Measurements from ENCODE around the gene TENM4. TPM values are rescaled to one million over a fixed set of nuclear protein-coding genes. Genes with fewer than 3 reads are reported as not detected.

TENM4 gene
- total RNA-seq, 4 donors from 2014 or later, result 7.7 to 39.3 (median 16.1) TPM

DNA sequence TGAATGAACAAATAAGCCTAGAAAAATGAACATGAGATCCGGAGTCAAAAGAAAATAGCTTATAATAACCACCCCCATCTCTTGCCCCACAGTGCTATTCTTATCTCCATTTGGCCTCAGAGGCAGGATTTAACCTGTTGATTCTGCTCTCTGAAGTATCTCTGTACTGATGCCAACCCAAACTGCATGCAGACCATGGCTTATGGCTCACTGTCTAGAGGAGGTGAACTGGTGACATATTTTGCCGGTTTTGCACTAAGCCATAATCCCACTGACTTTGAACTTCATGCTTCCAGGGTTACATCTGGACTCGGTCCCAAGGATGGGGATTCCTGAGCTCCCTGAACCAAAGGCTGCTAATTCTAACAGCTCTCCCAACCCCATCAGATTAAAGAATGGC is 397.1 kb downstream of the TENM4 start:
- Histone ChIP-seq H3K4me1 (peaks cover 6 to 46% (median 14%) of the 10 kb centered on the region in 3 donors), H3K9me3 (no peaks in the 10 kb centered on the region), H3K36me3 (no peaks in the 10 kb centered on the region), H3K4me3 (no peak overlapping the region), H3K27me3 (no peaks in the 10 kb centered on the region), H3K27ac (no peak overlapping the region)
- intact Hi-C loops (cut with DNase I), result no loop called here
- no peak for DNase-seq
- TF ChIP-seq POLR2A (IDR thresholded peaks at IDR 0.05) (no peak), CTCF (IDR thresholded peaks at IDR 0.05) (no peak)
- 27 to 38% methylated on average over 3 of the region's 3 CpGs for WGBS, 2 donors

GRCh38 chr11:79042824-79043223 is 398.0 kb downstream of the TENM4 start:
- H3K27me3 ChIP-seq, result no peaks in the 10 kb centered on the region
- TF ChIP-seq POLR2A (IDR thresholded peaks at IDR 0.05) (no peak), CTCF (IDR thresholded peaks at IDR 0.05) (no peak)
- no peaks in the 10 kb centered on the region for H3K36me3 ChIP-seq
- DNase-seq, result no peak
- intact Hi-C loops (cut with DNase I), result no loop called here
- H3K27ac ChIP-seq, result no peak overlapping the region
- 50 to 78% methylated on average over 2 of the region's 2 CpGs for WGBS, 2 donors
- H3K4me3 ChIP-seq, result no peak overlapping the region
- H3K9me3 ChIP-seq, result no peaks in the 10 kb centered on the region
- H3K4me1 ChIP-seq, result peaks cover 6 to 46% (median 14%) of the 10 kb centered on the region in 3 donors

GRCh38 chr11:79040348-79040747 is 400.5 kb downstream of the TENM4 start:
- no peak for TF ChIP-seq POLR2A (IDR thresholded peaks at IDR 0.05)
- no peak for TF ChIP-seq CTCF (IDR thresholded peaks at IDR 0.05)
- no peak overlapping the region for H3K27ac ChIP-seq
- intact Hi-C loops (cut with DNase I), result no loop called here
- WGBS, 2 donors, result 25 to 50% methylated on average over 1 of the region's 1 CpG
- H3K4me3 ChIP-seq, result no peak overlapping the region
- no peaks in the 10 kb centered on the region for H3K27me3 ChIP-seq
- DNase-seq, result no peak
- no peaks in the 10 kb centered on the region for H3K36me3 ChIP-seq
- H3K4me1 ChIP-seq, result peaks cover 6 to 32% (median 9%) of the 10 kb centered on the region in 3 donors
- no peaks in the 10 kb centered on the region for H3K9me3 ChIP-seq

GRCh38 chr11:79039122-79039521 is 401.7 kb downstream of the TENM4 start:
- no peaks in the 10 kb centered on the region for H3K36me3 ChIP-seq
- 100% methylated on average over 1 of the region's 2 CpGs; no CpG with 5 or more reads in 1 of the 2 donors for WGBS, 2 donors
- H3K4me3 ChIP-seq, result no peak overlapping the region
- H3K4me1 ChIP-seq, result peaks cover 3 to 20% (median 7%) of the 10 kb centered on the region in 3 donors
- intact Hi-C loops (cut with DNase I), result no loop called here
- no peaks in the 10 kb centered on the region for H3K27me3 ChIP-seq
- TF ChIP-seq CTCF (IDR thresholded peaks at IDR 0.05) (no peak), POLR2A (IDR thresholded peaks at IDR 0.05) (no peak)
- H3K9me3 ChIP-seq, result no peaks in the 10 kb centered on the region
- no peak for DNase-seq
- no peak overlapping the region for H3K27ac ChIP-seq

- Histone ChIP-seq H3K27ac (no peak overlapping the region), H3K9me3 (no peaks in the 10 kb centered on the region), H3K27me3 (peaks cover 0 to 1% (median 0%) of the 10 kb centered on the region in 4 donors), H3K4me1 (peaks cover 0 to 1% (median 0%) of the 10 kb centered on the region in 3 donors), H3K36me3 (no peaks in the 10 kb centered on the region), H3K4me3 (no peak overlapping the region)
- 56 to 86% methylated on average over 3 of the region's 3 CpGs for WGBS, 2 donors
- DNase-seq, result no peak
- intact Hi-C loops (cut with DNase I), result no loop called here
- TF ChIP-seq POLR2A (IDR thresholded peaks at IDR 0.05), result no peak
- no peak for TF ChIP-seq CTCF (IDR thresholded peaks at IDR 0.05)
Measured at GRCh38 chr11:79035881-79036280, 404.9 kb downstream of the TENM4 start.
